Gastrocnemius medialis (tissue), 4 donors: ENCODE results near the gene SRRM2. TPM values are rescaled to one million over a fixed set of nuclear protein-coding genes. Genes with fewer than 3 reads are reported as not detected.

Experiments
- ATAC-seq, 2 donors: fragments of 150-250 bp; one replicate each; pipeline ENCODE4 v1.9.1; 2016
- DNase-seq, 2 donors: peaks; one replicate each; pipeline ENCODE4 v3.0.0-alpha.2; 2019
- H3K27ac ChIP-seq, 4 donors: fragments of 200-600 bp; sonication (generic); 1 replicate in 1 of 4; 2 replicates in 3 of 4; pipeline ENCODE4 v1.5.1; 2016 to 2018; ENCODE audit warnings: mild to moderate bottlenecking in 2 of 4, moderate library complexity in 1 of 4
- H3K27me3 ChIP-seq, 3 donors: fragments of 200-600 bp; sonication (generic) in 2 of 3; 1 replicate in 1 of 3; 2 replicates in 2 of 3; pipeline versions ENCODE4 v1.5.1 to v1.6.0; 2016 to 2019; ENCODE audit warnings: mild to moderate bottlenecking in 1 of 3, moderate library complexity in 1 of 3
- H3K36me3 ChIP-seq, 2 donors: fragments of 200-600 bp; sonication (generic) in 1 of 2; one replicate each; pipeline ENCODE4 v1.5.1; 2017 to 2018
- H3K4me1 ChIP-seq, 2 donors: fragments of 200-600 bp; sonication (generic) in 1 of 2; one replicate each; pipeline ENCODE4 v1.5.1; 2016 to 2017; ENCODE audit warnings: mild to moderate bottlenecking in 2 of 2
- H3K4me3 ChIP-seq, 4 donors: fragments of 200-600 bp; sonication (generic) in 3 of 4; 1 replicate in 1 of 4; 2 replicates in 3 of 4; pipeline ENCODE4 v1.5.1; 2016 to 2019; ENCODE audit warnings: mild to moderate bottlenecking in 2 of 4
- H3K9me3 ChIP-seq, 3 donors: fragments of 200-600 bp; sonication (generic) in 2 of 3; 1 replicate in 1 of 3; 2 replicates in 2 of 3; pipeline ENCODE4 v1.5.1; 2016 to 2019
- POLR2A ChIP-seq, 2 donors: fragments of 450-650 bp; IDR thresholded peaks; one replicate each; pipeline ENCODE4 v1.6.1; 2017; ENCODE audit warnings: antibody characterized with exemption in 2 of 2, mild to moderate bottlenecking in 2 of 2, moderate library complexity in 2 of 2
- in situ Hi-C, 4 donors: fragments of 200-750 bp; cut with MboI; loops; one replicate each; pipeline versions ENCODE4 v1.15.0 to v1.8.0; 2017; ENCODE audit warnings: low sequenced_read_pairs in 4 of 4
- intact Hi-C: fragments of 100-400 bp; cut with DNase I; formaldehyde crosslinking; loops from one replicate; pipeline ENCODE4 v1.15.1; 2023; ENCODE audit warnings: low total_unique reads
- total RNA-seq, 4 donors: library from RNA; depleted of rRNA; stranded (reverse); fragments of >200 nt; gene quantifications; one replicate each; pipeline versions ENCODE4 v1.1.0 to v1.2.3, GENCODE V29; 2016
- TF ChIP-seq, protein P1 (sequence below), 5 experiments: fragments of 450-650 bp in 3 of 5; fragments of 200-600 bp in 2 of 5; sonication (generic) in 2 of 5; IDR thresholded peaks in 4 of 5; conservative IDR thresholded peaks in 1 of 5; 1 replicate in 4 of 5; 2 replicates in 1 of 5; pipeline ENCODE4 v1.5.1; 2016 to 2019; ENCODE audit warnings: antibody characterized with exemption in 5 of 5, mild to moderate bottlenecking in 3 of 5, moderate library complexity in 3 of 5

The SRRM2 gene
- total RNA-seq, 4 donors from 2014 or later, result 151 to 205 (median 164) TPM

DNA sequence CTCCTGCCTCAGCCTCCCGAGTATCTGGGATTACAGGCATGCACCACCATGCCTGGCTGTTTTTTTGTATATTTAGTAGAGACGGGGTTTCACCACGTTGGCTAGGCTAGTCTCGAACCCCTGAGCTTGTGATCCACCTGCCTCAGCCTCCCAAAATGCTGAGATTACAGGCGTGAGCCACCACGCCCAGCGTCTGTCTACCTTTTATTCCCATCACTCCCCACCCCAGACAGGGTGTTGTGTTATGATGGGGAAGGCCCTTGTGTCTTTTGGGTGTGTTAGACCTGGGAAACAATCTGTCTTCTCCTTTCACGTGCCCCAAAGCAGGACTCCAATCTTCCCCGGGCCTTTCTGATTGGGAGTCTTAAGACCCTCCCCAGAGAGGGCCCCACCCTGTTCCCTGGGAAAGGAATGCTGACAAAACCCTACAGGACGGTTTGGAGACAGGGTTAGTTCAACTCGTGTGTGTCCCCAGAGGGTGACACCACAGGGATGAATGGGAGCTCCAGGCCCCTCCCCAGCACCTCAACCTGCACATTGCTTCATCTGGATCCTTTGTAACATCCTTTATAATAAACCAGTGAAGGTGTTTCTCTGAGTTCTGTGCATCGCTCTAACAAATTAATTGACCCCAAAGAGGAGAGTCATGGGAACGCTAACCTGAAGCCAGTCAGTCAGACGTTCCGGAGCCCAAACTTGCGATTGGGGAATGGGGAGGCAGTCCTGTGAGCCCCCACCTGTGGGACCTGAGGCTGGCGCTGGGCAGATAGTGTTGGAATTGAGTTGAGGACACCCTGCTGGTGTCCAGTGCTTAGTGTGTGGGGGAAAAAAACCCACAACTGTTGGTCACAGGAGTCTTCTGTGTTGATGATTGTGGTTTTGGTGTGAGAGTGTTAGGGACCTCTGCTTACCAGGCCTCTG is 27.8 kb downstream of the SRRM2 start:
- in situ Hi-C loops, result no loop called here
- TF ChIP-seq, protein P1, sequence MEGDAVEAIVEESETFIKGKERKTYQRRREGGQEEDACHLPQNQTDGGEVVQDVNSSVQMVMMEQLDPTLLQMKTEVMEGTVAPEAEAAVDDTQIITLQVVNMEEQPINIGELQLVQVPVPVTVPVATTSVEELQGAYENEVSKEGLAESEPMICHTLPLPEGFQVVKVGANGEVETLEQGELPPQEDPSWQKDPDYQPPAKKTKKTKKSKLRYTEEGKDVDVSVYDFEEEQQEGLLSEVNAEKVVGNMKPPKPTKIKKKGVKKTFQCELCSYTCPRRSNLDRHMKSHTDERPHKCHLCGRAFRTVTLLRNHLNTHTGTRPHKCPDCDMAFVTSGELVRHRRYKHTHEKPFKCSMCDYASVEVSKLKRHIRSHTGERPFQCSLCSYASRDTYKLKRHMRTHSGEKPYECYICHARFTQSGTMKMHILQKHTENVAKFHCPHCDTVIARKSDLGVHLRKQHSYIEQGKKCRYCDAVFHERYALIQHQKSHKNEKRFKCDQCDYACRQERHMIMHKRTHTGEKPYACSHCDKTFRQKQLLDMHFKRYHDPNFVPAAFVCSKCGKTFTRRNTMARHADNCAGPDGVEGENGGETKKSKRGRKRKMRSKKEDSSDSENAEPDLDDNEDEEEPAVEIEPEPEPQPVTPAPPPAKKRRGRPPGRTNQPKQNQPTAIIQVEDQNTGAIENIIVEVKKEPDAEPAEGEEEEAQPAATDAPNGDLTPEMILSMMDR (IDR thresholded peaks at IDR 0.05 in 4 of 5, conservative IDR thresholded peaks at IDR 0.05 in 1 of 5), result no peak
- no peak for TF ChIP-seq POLR2A (IDR thresholded peaks at IDR 0.05)

DNA sequence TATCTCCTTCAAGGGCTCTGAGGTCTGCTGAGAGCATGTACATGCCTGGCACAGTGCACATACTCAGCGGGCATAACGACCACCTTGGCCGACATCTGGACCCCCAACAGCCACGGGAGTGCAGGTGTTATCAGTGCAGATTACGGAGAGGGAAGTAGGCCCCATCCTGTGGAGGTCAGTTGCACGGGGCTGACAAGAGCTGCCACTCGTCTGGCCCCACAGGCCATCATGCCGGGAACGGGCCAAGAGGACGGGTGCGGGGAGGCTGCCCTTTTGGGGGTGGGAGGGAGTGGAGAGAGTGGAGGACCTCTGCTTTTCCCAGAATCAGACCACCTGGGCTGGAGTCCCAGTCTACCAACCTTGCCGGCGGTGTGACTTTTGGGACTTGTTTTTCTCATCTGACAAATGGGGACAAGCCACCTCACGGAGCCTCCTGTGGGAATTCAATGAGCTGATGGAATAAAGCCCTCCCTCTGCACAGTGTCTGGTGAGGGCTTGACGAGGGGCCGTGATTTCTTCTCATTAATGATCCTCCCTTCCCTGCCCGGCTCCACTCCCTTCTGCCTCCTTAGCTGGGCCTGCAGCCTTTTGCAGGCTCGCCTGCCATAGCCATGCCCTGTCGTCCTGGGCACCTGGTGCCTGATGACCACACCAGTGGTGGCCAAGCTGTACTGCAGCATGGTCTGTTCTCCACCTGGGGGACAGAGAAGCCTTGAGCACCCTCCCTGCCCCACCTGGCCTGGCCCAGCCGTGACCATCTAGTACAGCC is 30.3 kb downstream of the SRRM2 start:
- Histone ChIP-seq H3K4me3 (no peak overlapping the region), H3K36me3 (no peaks in the 10 kb centered on the region), H3K27me3 (peaks cover 25 to 28% (median 28%) of the 10 kb centered on the region in 3 donors), H3K9me3 (no peaks in the 10 kb centered on the region), H3K27ac (no peak overlapping the region), H3K4me1 (peaks cover 9 to 17% of the 10 kb centered on the region in 2 donors)
- in situ Hi-C loops, result no loop called here
- no peak for DNase-seq
- ATAC-seq, result no peak
- intact Hi-C loops, result no loop called here
- TF ChIP-seq POLR2A (IDR thresholded peaks at IDR 0.05), result no peak
- TF ChIP-seq, protein P1 (IDR thresholded peaks at IDR 0.05 in 4 of 5, conservative IDR thresholded peaks at IDR 0.05 in 1 of 5), result no peak

More for the DNA sequence above, 27.8 kb downstream of the SRRM2 start:
- peaks cover 22 to 28% of the 10 kb centered on the region in 2 donors for H3K4me1 ChIP-seq
- DNase-seq (no peak), ATAC-seq (no peak)
- H3K27ac ChIP-seq, result no peak overlapping the region
- no peak overlapping the region for H3K4me3 ChIP-seq
- peaks cover 0 to 2% of the 10 kb centered on the region in 2 donors for H3K36me3 ChIP-seq
- peaks cover 8 to 9% (median 8%) of the 10 kb centered on the region in 3 donors for H3K27me3 ChIP-seq
- no peaks in the 10 kb centered on the region for H3K9me3 ChIP-seq
- intact Hi-C loops, result loop anchor here (5.0 kb wide), 1 partner anchor 87 kb away; no protein-coding TSS in a partner anchor

DNA sequence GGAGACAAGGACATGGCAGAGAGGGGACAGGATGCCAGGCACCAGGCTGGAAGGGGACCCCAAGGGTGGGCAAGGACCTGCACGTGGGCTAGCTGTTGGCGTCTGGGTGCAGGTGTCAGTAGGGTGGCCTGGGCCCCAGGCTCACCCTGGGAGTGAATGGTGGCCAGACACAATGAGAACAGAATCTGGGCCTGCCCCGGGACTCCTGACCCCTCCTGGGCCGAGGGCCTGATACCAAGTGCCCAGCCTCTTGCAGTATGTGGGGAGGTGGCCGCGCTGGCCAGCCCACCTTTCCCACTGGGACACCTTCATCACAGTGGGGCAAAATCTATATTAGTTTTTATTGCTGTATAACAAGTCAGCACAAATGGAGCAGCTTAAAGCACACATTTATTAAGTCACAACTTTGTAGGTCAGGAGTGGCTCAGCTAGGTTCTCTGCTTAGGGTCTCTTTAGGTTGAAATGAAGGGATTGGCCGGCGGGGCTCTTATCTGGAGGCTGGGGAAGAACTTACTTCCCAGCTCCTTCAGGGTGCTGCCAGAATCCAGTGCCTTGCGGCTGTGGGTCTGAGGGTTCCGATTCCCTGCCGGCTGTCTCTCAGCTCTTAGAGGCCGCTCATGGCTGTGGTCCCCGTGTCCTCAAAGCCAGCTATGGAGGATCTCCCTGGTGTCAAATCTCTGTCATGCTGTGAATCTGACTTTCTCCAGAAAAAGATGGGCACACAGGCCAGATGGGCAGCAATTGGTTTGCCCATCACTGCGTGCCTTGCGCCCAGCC is 31.3 kb downstream of the SRRM2 start:
- ATAC-seq (no peak), DNase-seq (no peak)
- no peaks in the 10 kb centered on the region for H3K36me3 ChIP-seq
- H3K4me1 ChIP-seq, result peaks cover 1 to 9% of the 10 kb centered on the region in 2 donors
- no peak for TF ChIP-seq POLR2A (IDR thresholded peaks at IDR 0.05)
- TF ChIP-seq, protein P1 (IDR thresholded peaks at IDR 0.05 in 4 of 5, conservative IDR thresholded peaks at IDR 0.05 in 1 of 5), result no peak
- in situ Hi-C loops (no loop called here), intact Hi-C loops (no loop called here)
- no peak overlapping the region for H3K4me3 ChIP-seq
- H3K27me3 ChIP-seq, result peaks cover 28 to 35% (median 35%) of the 10 kb centered on the region in 3 donors
- H3K9me3 ChIP-seq, result no peaks in the 10 kb centered on the region
- H3K27ac ChIP-seq, result no peak overlapping the region

DNA sequence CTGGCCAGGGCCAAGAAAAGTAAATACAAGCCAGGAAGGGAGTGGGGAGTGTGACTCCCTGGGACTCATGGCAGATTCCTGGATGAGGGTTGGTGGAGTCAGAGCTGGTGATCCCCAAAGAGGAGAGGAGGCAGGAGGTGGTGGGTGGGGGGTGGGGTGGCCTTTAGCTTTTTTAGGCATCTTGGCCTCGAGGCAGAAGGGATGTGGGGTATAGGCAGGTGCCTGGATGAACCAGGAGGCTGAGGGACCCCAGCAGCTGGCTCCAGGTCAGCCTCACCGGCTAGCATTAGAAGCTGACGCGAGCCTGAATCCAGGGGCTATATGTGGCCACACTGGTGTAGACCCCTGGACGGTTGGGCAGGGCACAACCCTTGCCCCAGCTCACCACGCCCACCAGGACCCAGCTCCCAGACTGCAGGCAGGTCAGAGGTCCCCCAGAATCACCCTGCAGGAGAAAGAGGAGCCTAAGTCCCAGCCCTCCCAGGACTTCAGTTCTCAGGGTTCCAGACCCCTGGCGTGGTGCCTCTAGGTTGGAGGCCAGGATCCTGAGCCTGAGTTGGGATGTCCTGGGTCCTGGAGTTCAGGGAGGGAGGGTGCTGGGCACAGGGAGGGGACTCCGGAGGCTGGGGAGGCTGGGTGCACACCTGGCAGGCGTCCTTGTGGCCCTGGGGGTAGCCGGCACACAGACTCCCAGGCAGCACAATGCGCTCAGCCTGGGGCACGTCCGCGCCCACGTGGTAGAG is 32.1 kb downstream of the SRRM2 start:
- peaks cover 0 to 1% of the 10 kb centered on the region in 2 donors for H3K4me1 ChIP-seq
- intact Hi-C loops (no loop called here), in situ Hi-C loops (no loop called here)
- no peaks in the 10 kb centered on the region for H3K9me3 ChIP-seq
- H3K27ac ChIP-seq, result no peak overlapping the region
- H3K4me3 ChIP-seq, result peak overlapping the region in 3 of 4 donors; percentile 26 to 35 (median 28)
- no peak for DNase-seq
- H3K36me3 ChIP-seq, result no peaks in the 10 kb centered on the region
- peaks cover 32 to 43% (median 40%) of the 10 kb centered on the region in 3 donors for H3K27me3 ChIP-seq
- no peak for ATAC-seq
- no peak for TF ChIP-seq POLR2A (IDR thresholded peaks at IDR 0.05)
- TF ChIP-seq, protein P1 (IDR thresholded peaks at IDR 0.05 in 4 of 5, conservative IDR thresholded peaks at IDR 0.05 in 1 of 5), result no peak
